Stimulated activated CD8-positive, alpha-beta memory T cell treated with anti-CD3 and anti-CD28 coated beads, Interleukin-7, amount 100 ng/mL, for 48 hours (primary cell): Measurements from ENCODE around the gene VWA2.

Experiments used
- DNase-seq, 2 donors: peaks; one replicate each; pipeline ENCODE4 v3.0.0-alpha.2; 2020; ENCODE audit warnings: low read depth in 1 of 2; ENCODE audit errors: extremely low read depth in 1 of 2

VWA2 gene

GRCh38 chr10:114246679-114247305 is 7.7 kb downstream of the VWA2 start:
- no peak for DNase-seq

- DNase-seq = no peak
Measured at GRCh38 chr10:114250236-114250635, 11.2 kb downstream of the VWA2 start.

DNA sequence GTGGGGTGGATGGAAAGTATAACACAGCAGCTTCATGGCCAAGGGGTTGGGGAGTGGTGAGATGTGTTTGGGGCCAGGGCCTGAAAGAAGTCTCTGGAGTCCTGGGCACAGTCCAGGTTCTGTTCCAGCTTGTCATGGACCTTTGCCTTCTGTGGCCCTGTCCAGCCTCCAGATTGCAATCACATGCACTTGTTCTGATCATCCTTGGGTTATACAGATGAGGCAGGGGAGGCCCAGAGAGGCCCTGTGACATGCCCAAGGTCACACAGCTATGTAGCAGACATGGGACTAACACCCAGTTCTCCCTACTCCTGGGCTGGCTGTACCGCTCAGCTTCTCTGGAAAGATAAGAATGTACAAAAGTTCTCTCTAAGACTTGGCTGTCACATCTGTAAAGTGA is 11.7 kb downstream of the VWA2 start:
- DNase-seq = no peak

- no peak for DNase-seq
Measured at GRCh38 chr10:114252092-114252491, 13.0 kb downstream of the VWA2 start.

DNA sequence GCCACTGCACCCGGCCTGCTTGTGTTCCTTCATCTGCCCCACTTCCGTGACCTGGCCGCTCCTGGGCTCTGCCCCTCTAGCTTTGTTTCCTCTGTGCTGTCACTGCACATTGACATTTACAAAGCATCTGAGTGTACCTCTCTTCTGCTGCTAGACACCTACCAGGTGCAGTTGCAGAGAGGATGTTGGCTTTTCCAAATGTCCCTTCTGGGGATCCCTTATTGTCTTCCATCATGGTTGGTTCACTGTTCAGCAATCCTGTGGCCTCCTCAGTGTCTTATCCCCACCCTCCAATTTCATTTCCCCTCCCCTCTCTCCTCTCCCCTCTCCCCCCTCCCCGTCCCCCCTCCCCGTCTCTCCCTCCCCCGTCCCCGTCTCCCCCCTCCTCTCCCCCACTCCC is 13.8 kb downstream of the VWA2 start:
- no peak for DNase-seq

GRCh38 chr10:114255227-114255626 is 16.2 kb downstream of the VWA2 start:
- DNase-seq = no peak

- no peak for DNase-seq
Measured at GRCh38 chr10:114256008-114256765, 17.1 kb downstream of the VWA2 start.

DNA sequence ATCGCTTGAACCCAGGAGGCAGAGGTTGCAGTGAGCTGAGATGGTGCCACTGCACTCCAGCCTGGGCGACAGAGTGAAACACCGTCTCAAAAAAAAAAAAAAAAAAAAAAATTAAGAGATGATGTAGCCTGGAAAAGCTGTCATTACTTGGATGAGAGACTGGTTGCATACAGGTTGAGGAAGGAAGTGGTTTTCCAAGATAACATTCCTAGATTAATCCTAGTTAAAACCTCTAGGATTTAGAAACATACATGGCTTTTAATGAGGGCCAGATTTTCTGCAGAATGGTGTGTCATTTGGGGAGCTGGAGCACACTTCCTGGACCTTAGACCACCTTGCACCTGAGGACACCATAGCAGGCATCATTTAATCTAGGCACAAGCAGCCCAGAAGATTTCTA is 17.8 kb downstream of the VWA2 start:
- no peak for DNase-seq

GRCh38 chr10:114257498-114257897 is 18.4 kb downstream of the VWA2 start:
- DNase-seq = no peak

DNA sequence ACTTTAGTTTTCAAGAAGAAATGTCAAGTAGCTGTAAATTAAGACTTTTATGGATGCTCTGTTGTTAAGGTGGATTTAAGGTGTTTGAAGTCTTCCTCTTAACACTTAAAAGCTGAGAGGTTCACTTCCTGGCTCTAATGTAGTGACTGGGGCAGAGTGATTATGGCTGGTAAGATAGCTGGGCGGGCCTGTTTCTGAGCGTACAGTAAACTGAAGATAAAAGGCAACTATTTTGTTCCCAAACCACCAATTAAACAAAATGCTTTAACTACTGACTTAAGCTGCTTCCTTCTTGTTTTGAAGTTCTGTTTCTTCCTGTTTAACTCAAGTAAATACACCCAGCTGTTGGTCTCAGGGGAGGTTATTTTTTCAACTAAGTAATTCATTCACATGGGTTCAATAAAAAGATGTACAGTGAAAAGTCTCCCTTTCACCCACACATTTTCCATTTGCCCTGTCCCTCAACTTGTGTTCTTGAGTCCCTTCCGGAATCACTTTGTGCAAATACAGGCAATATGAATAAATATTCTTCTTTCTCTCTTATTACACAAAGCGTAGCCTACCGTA is 19.3 kb downstream of the VWA2 start:
- DNase-seq = no peak

DNA sequence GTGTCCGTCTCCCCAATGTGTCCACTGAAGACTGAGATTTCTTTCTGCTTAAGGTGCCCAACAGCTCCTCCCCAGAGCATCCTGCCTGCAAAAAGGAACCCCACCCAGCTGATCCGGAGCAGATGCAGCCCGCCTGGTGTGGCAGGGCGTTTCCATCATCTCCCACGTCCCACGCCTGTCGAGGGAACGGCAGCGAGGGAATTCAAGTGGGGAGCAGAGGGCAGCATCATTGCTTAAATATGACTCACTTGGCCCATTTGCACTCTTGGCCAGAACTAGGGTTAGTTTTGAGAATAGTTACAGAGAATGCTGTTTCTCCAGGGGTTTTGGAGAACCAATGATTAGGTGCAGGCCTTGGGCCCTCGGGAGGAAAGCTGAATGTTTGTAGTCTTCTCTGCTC is 20.8 kb downstream of the VWA2 start:
- no peak for DNase-seq

- DNase-seq = no peak
Measured at GRCh38 chr10:114260366-114260765, 21.3 kb downstream of the VWA2 start.

DNA sequence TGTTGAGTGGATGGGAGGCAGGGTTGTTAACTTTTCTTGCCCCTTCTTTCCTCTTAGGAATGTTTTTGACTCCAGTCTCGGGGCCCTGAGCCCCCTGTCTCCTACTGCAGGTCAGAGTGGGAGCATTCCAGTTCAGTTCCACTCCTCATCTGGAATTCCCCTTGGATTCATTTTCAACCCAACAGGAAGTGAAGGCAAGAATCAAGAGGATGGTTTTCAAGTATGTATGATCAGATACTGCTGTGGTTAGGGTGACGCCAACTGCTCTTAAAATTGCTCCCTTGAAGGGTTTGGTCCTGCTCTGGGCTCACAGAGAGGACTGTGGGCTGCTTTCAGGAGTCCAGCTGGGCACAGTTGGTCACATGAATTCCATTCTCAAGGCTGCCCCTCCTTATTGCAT is 22.0 kb downstream of the VWA2 start:
- DNase-seq = no peak

DNA sequence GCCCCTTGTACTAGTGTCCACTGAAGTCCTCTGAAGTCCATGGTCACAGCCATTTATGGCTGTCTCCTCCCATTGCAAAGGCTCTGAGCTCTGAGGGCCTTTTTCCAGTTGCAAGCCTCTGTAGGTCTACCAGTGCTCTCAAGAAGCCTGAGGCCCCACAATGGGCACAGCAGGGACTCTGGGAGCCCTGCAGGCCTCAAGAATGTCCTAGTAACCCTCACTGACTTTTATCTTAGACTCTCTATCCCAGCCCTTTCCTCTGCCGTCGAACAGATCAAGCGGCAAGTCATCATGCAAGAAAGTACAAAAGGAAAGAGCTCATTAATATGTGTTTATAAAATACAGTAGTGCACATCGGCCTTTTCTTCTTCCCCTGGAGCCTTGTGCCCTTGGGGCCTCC is 23.4 kb downstream of the VWA2 start:
- DNase-seq = no peak

GRCh38 chr10:114265392-114266053 is 26.5 kb downstream of the VWA2 start:
- no peak for DNase-seq

DNA sequence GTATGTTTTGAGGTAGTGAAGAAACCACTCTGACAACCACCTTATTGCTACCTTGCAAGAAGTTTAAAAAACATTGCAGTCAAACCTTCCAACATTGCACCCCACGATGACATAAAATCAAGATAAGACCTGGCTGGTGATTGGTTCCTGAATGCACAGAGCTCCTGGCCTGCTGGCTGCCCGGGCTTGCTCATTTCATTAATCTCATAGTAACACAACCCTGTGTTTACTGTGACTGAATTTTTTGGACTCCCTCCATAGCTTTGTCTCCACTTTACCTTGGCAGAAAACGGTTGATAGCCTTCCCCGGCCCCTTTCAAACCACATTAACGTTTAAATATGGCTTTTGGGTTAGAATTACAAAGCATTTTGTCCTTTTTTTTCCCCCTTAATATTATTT is 27.5 kb downstream of the VWA2 start:
- no peak for DNase-seq

DNA sequence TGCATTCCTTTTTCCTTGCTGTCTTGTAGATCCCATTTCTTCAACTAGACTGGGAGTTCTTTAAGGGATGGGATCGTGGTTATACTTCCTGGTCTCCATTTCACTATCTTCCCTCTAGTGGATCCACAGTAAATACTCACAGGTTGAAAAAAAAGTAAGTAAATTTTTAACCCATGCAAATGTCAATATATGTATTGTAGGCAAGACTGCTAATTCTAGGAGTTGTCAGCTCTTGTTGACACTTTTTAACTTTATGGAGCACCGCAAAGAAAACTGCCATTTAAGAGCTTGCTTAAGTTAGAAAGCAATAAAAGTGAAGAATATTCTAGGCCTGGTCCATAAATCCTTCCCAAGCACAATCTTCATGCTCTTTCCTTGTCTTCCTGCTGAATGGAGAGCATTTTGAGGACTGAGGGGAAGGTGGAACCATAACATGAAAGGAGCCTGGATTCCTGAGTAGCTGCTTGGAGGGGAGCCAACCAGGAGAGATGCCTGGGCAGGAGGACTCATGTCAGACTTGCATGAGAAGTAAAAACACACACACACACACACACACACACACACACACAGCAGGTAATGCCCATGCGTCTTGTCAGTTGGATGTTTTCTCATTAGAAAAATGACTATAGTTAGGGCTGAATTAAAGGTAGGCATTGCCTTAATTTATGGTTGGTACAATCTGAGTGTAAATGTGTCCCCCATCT is 32.2 kb downstream of the VWA2 start:
- no peak for DNase-seq

DNA sequence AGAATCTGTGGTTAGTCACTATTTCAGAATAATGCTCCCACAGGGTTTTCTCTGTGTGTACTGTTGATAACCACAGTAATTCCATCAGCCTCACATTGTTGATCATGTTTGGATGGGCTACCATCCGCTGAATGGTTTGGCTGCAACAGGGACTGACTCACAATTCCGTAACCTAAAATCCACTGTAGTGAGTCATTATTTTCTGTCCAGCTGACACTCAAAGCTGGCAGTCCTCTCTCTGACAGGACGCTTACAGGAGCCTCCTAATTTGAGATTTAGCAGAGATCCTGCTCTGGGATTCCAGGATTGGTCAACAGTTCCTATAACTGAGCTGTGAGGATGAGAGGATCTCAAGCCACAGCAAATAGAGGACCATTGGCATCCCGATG is 32.7 kb downstream of the VWA2 start:
- no peak for DNase-seq

DNA sequence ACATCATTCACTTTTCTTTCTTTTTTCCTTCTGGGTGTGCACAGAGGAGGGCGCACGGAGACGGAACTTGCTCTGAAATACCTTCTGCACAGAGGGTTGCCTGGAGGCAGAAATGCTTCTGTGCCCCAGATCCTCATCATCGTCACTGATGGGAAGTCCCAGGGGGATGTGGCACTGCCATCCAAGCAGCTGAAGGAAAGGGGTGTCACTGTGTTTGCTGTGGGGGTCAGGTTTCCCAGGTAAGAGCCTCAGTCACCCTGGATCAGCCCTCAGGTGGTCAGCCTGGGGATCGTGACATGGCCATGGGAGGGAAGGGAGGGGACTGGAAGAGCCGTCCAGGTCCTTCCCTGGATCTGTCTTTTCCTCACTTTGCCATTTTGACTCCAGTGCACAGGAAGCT is 33.6 kb downstream of the VWA2 start:
- no peak for DNase-seq

- DNase-seq = no peak
Measured at GRCh38 chr10:114273910-114274309, 34.9 kb downstream of the VWA2 start.
